K562 (cell line): ENCODE measurements around the gene ZKSCAN3. TPM values are rescaled to one million over a fixed set of nuclear protein-coding genes. Genes with fewer than 3 reads are reported as not detected.

Experiments
- CBFA2T2 ChIP-seq: fragments of 450-650 bp; conservative IDR thresholded peaks from 2 replicates; pipeline ENCODE4 v1.6.1; 2017; ENCODE audit warnings: mild to moderate bottlenecking
- CREM ChIP-seq: IDR thresholded peaks from 2 replicates; pipeline ENCODE4 v1.6.1; 2014; ENCODE audit warnings: antibody characterized with exemption, low read depth
- DIDO1 ChIP-seq: fragments of 450-650 bp; IDR thresholded peaks from 2 replicates; pipeline ENCODE4 v1.6.1; 2016; ENCODE audit warnings: low read depth, missing biosample characterization, missing genetic modification characterization
- E2F3 ChIP-seq: fragments of 250-450 bp; sonication (Bioruptor Pico); IDR thresholded peaks from 2 replicates; pipeline ENCODE4 v1.4.0; 2020; ENCODE audit warnings: mild to moderate bottlenecking
- HEY1 ChIP-seq: fragments of 250-450 bp; sonication (Bioruptor Pico); IDR thresholded peaks from 2 replicates; pipeline ENCODE4 v1.5.0; 2020; ENCODE audit warnings: mild to moderate bottlenecking, moderate library complexity, borderline replicate concordance
- MAFF ChIP-seq: IDR thresholded peaks from 2 replicates; pipeline ENCODE4 v1.6.1; 2012; ENCODE audit warnings: low read length, improper control_type of control experiment
- MECOM ChIP-seq: fragments of 250-450 bp; sonication (Bioruptor Pico); IDR thresholded peaks from 2 replicates; pipeline ENCODE4 v1.8.0; 2022; ENCODE audit warnings: inconsistent platforms
- MTA1 ChIP-seq: fragments of 450-650 bp; IDR thresholded peaks from 2 replicates; pipeline ENCODE4 v1.6.1; 2017; ENCODE audit warnings: borderline replicate concordance
- NCOR1 ChIP-seq: fragments of 450-650 bp; IDR thresholded peaks from 2 replicates; pipeline ENCODE4 v1.6.1; 2016; ENCODE audit warnings: mild to moderate bottlenecking, moderate library complexity
- NFYB ChIP-seq: IDR thresholded peaks from 2 replicates; pipeline ENCODE4 v1.6.1; 2011; ENCODE audit warnings: mild to moderate bottlenecking, moderate library complexity; ENCODE audit not compliant: insufficient read length; ENCODE audit errors: extremely low read depth
- POLR2H ChIP-seq: IDR thresholded peaks from 2 replicates; pipeline ENCODE4 v1.6.1; 2016; ENCODE audit warnings: missing genetic modification characterization, low read depth, mild to moderate bottlenecking, control low read depth, missing compliant biosample characterization, moderate library complexity
- RBM34 ChIP-seq: fragments of 200-400 bp; formaldehyde crosslinking; IDR thresholded peaks from 2 replicates; pipeline ENCODE4 v1.6.1; 2018; ENCODE audit warnings: low read length, borderline replicate concordance; ENCODE audit not compliant: insufficient read depth
- RNF219 ChIP-seq: fragments of 250-450 bp; sonication (Bioruptor Pico); IDR thresholded peaks from 2 replicates; pipeline ENCODE4 v1.5.0; 2022; ENCODE audit warnings: mild to moderate bottlenecking
- SAFB ChIP-seq: fragments of 200-400 bp; formaldehyde crosslinking; IDR thresholded peaks from 2 replicates; pipeline ENCODE4 v1.6.1; 2017; ENCODE audit warnings: low read depth, low read length, borderline replicate concordance
- SAP30 ChIP-seq: fragments of 200-600 bp; sonication (generic); IDR thresholded peaks from 2 replicates; pipeline ENCODE4 v1.6.1; 2012; ENCODE audit warnings: borderline replicate concordance, low read depth, mild to moderate bottlenecking, moderate library complexity, low read length, control low read depth, inconsistent platforms; ENCODE audit not compliant: insufficient read depth, poor library complexity, severe bottlenecking
- SIX5 ChIP-seq, 2 experiments: IDR thresholded peaks; 2 replicates each; pipeline ENCODE4 v1.6.1; 2011; ENCODE audit warnings: low read length in 2 of 2, borderline replicate concordance in 1 of 2, low read depth in 1 of 2, mild to moderate bottlenecking in 1 of 2, moderate library complexity in 1 of 2; ENCODE audit not compliant: insufficient read depth in 1 of 2
- SMAD2 ChIP-seq: fragments of 150-350 bp; IDR thresholded peaks from 2 replicates; pipeline ENCODE4 v1.6.1; 2014; ENCODE audit warnings: low read depth, mild to moderate bottlenecking, low read length
- SNAPC5 ChIP-seq: fragments of 250-450 bp; sonication (Bioruptor Pico); IDR thresholded peaks from 2 replicates; pipeline ENCODE4 v1.8.0; 2021; ENCODE audit warnings: moderate library complexity, mild to moderate bottlenecking, inconsistent platforms
- SRSF1 ChIP-seq: fragments of 200-400 bp; formaldehyde crosslinking; IDR thresholded peaks from 2 replicates; pipeline ENCODE4 v1.6.1; 2017; ENCODE audit warnings: mild to moderate bottlenecking, low read depth, low read length, moderate library complexity
- THRB ChIP-seq: fragments of 450-650 bp; formaldehyde crosslinking; conservative IDR thresholded peaks from 2 replicates; pipeline ENCODE4 v1.4.0; 2022; ENCODE audit warnings: mild to moderate bottlenecking, missing genetic modification characterization
- ZNF165 ChIP-seq: fragments of 250-450 bp; sonication (Bioruptor Pico); IDR thresholded peaks from 2 replicates; pipeline ENCODE4 v1.4.0; 2020; ENCODE audit warnings: borderline replicate concordance
- ZNF239 ChIP-seq: fragments of 250-450 bp; sonication (Bioruptor Pico); IDR thresholded peaks from 2 replicates; pipeline ENCODE4 v1.4.0; 2020; ENCODE audit warnings: mild to moderate bottlenecking
- ZNF561 ChIP-seq: fragments of 450-650 bp; formaldehyde crosslinking; conservative IDR thresholded peaks from 2 replicates; pipeline ENCODE4 v1.4.0; 2020; ENCODE audit warnings: mild to moderate bottlenecking, moderate library complexity
- ZNF57 ChIP-seq: fragments of 450-650 bp; formaldehyde crosslinking; IDR thresholded peaks from 2 replicates; pipeline ENCODE4 v1.4.0; 2020; ENCODE audit warnings: mild to moderate bottlenecking, moderate library complexity
- polyA plus RNA-seq, 8 experiments: library from polyadenylated mRNA; depleted of rRNA in 4 of 8; stranded (reverse) in 5 of 8; unstranded in 3 of 8; fragments of >200 nt; fragmentation: Nextera tagmentation in 2 of 8; fragmentation: Illumina TruSeq in 1 of 8; extraction: Ambion mirVana in 2 of 8; extraction: Trizol in 1 of 8; gene quantifications; 2 replicates each; pipeline versions ENCODE4 v1.2.1 to v1.2.3, GENCODE V29; 2011 to 2014; ENCODE audit warnings: inconsistent platforms in 1 of 8, missing spikeins in 1 of 8
- total RNA-seq, 7 experiments: library from RNA; depleted of rRNA in 6 of 7; stranded (reverse); fragments of >200 nt in 6 of 7; fragmentation: Illumina TruSeq in 2 of 7; extraction: Trizol in 2 of 7; gene quantifications; 2 replicates each; pipeline versions ENCODE4 v1.2.1 to v1.2.3, GENCODE V29; 2011 to 2021; ENCODE audit warnings: low replicate concordance in 1 of 7
- TF ChIP-seq, protein P1 (sequence below): sonication (generic); formaldehyde crosslinking; IDR thresholded peaks from 2 replicates; pipeline ENCODE4 v1.8.0; 2022; ENCODE audit warnings: missing genetic modification reagents, mild to moderate bottlenecking, moderate library complexity, borderline replicate concordance

The ZKSCAN3 gene
- total and polyA plus RNA-seq, 9 of the 15 experiments (the other 6 are each of a cell fraction or from before 2014, with no cell fraction given) = 3.0 to 12.4 (median 10.2) TPM

DNA sequence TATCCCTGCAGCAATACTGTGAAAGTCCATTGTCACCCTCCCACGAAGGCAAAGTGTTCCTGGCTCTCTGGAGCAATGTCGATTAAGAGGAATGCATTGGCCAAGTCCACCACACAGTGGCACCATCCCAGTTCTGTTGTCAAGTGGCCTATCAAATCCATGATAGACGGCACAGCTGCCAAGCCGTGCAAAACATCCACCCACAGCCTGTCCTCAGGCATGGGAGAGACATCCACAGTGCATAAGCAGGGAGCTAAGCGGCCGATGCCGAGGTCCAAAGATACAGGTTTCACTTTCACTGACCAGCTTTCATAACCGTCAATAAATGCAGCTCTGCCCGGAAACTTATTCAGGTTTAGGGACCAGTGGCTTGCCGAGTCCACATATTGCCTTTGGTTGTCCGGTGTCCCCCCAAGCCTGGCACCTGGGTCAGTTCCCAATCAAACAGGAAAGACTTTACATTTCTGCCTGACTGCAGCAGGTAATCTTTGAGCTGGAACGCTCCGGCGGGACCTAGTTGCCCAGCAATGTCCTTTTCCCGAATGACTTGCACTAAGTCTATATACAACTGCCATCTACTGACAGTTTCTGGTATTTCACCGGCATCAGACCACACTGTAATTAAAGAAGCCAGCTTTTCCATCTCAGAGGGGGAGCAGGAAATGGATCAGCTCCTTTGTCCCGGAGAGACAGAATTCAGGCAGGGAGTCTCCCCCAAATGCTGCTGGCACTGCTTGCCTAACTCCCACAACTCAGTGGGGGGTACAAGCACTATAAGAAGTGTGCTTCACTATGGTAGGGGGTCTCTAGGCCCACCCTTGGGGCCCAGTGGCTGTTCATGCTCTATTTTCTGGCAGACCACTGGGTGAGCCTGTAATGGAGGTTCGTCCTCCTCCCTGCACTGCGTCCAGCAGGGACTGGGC lies 6.3 kb downstream of the ZKSCAN3 start (continued):
- no peak for TF ChIP-seq RBM34
- no peak for TF ChIP-seq SIX5 (IDR thresholded peaks at IDR 0.05; ENCODE audit: borderline replicate concordance in 1 of 2, insufficient read depth in 1 of 2, low read depth in 1 of 2, low read length in 2 of 2)
- TF ChIP-seq, protein P1, sequence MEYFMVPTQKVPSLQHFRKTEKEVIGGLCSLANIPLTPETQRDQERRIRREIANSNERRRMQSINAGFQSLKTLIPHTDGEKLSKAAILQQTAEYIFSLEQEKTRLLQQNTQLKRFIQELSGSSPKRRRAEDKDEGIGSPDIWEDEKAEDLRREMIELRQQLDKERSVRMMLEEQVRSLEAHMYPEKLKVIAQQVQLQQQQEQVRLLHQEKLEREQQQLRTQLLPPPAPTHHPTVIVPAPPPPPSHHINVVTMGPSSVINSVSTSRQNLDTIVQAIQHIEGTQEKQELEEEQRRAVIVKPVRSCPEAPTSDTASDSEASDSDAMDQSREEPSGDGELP = peak; percentile 71
- TF ChIP-seq SRSF1 = no peak
- no peak for TF ChIP-seq SAP30
- TF ChIP-seq SAFB = no peak
- no peak for TF ChIP-seq ZNF57 (CRISPR knock-in tag)
- TF ChIP-seq CREM = peak; percentile 12
- TF ChIP-seq MECOM (CRISPR knock-in tag) = no peak
- TF ChIP-seq MAFF = peak; percentile 51; the same call in 1 of the 2 replicates
- no peak for TF ChIP-seq ZNF561
- no peak for TF ChIP-seq E2F3
- no peak for TF ChIP-seq RNF219
- no peak for TF ChIP-seq CBFA2T2
- TF ChIP-seq NCOR1 = no peak
- TF ChIP-seq HEY1 = no peak
- no peak for TF ChIP-seq NFYB
- TF ChIP-seq SMAD2 = no peak
- no peak for TF ChIP-seq ZNF239 (CRISPR knock-in tag)
- TF ChIP-seq MTA1 = no peak
- no peak for TF ChIP-seq THRB (CRISPR knock-in tag)
- no peak for TF ChIP-seq ZNF165 (CRISPR knock-in tag)
- TF ChIP-seq DIDO1 (tag) = no peak
- TF ChIP-seq SNAPC5 (CRISPR knock-in tag) = no peak
- no peak for TF ChIP-seq POLR2H (tag)
